ENCODE results near the gene SP2. TPM values are rescaled to one million over a fixed set of nuclear protein-coding genes. Genes with fewer than 3 reads are reported as not detected.

SP2 gene
- polyA plus RNA-seq, 3 donors, result 3.1 to 26.7 (median 6.8) TPM

GRCh38 chr17:47941246-47942095 lies 45.4 kb downstream of the SP2 start, which contains the start of gene PNPO:
PNPO (plus strand) TSS chr17:47941571; CDS start chr17:47941676, 105 bp downstream.
- Histone ChIP-seq H3K27me3 (ENCODE audit: control insufficient read depth in 2 of 2, insufficient read depth in 2 of 2, low read length in 2 of 2) (no peaks in the 10 kb centered on the region), H2AFZ (ENCODE audit: insufficient read depth, low read depth, low read length, poor library complexity, severe bottlenecking) (peak within 1 kb of the TSS; percentile 97), H3K27ac (ENCODE audit: low read depth in 1 of 2, low read length in 2 of 2) (peak within 1 kb of the TSS; percentile 49 to 82), H3K9me3 (replicated peaks in 1 of 2; ENCODE audit: control insufficient read depth in 1 of 2, insufficient read depth in 1 of 2, low read length in 2 of 2) (no peaks in the 10 kb centered on the region), H3K4me2 (replicated peaks; ENCODE audit: extremely low read depth, low read length, poor library complexity, severe bottlenecking) (peak within 1 kb of the TSS; percentile 88), H3K4me3 (replicated peaks in 1 of 3; ENCODE audit: low read depth in 2 of 3, low read length in 3 of 3) (peak within 1 kb of the TSS; percentile 74 to 89 (median 78)), H3K36me3 (replicated peaks in 1 of 2; ENCODE audit: control insufficient read depth in 1 of 2, insufficient read depth in 2 of 2, low read length in 2 of 2) (peaks cover 0 to 2% of the 10 kb centered on the region in 2 donors), H3K9ac (ENCODE audit: insufficient read depth, low read length, poor library complexity, severe bottlenecking) (peak within 1 kb of the TSS; percentile 77), H3K4me1 (ENCODE audit: control insufficient read depth in 1 of 2, insufficient read depth in 2 of 2, low read length in 2 of 2) (peaks cover 42 to 55% of the 10 kb centered on the region in 2 donors), H4K20me1 (ENCODE audit: insufficient read depth, low read length) (no peaks in the 10 kb centered on the region), H3K79me2 (ENCODE audit: insufficient read depth, low read length) (peaks cover 8% of the 10 kb centered on the region)
- peak within 1 kb of the TSS; percentile 81 to 93 for H3K4me3 Mint-ChIP-seq
- DNase-seq, result peak; percentile 94 to 98 (median 95)
- WGBS (ENCODE audit: insufficient coverage), result under 1% methylated on average over 47 of the region's 50 CpGs
- peaks cover 0 to 4% (median 0%) of the 10 kb centered on the region in 3 donors for H3K27me3 Mint-ChIP-seq (ENCODE audit: low read depth in 3 of 3)
- peaks cover 0 to 3% (median 0%) of the 10 kb centered on the region in 7 donors for H3K9me3 Mint-ChIP-seq
- TF ChIP-seq CTCF (IDR thresholded peaks at IDR 0.05), result no peak
- intact Hi-C loops (cut with micrococcal nuclease), result loop anchor here (2.0 to 10.0 kb wide), 2 partner anchors 45 to 47 kb away; partner anchors contain the start of gene SP2 (in 2 of the 2)
- peaks cover 13 to 19% of the 10 kb centered on the region in 2 donors for H3K36me3 Mint-ChIP-seq
- H3K27ac Mint-ChIP-seq, result peak within 1 kb of the TSS; percentile 81 to 91 (median 87)
- peaks cover 57% of the 10 kb centered on the region for H3K4me1 Mint-ChIP-seq

GRCh38 chr17:47942096-47942510 lies 46.1 kb downstream of the SP2 start:
- peak overlapping the region in 4 of 7 donors; percentile 30 to 91 (median 82) for H3K27ac Mint-ChIP-seq
- TF ChIP-seq CTCF (IDR thresholded peaks at IDR 0.05), result no peak
- peak overlapping the region; percentile 49 to 82 for H3K27ac ChIP-seq (ENCODE audit: low read depth in 1 of 2, low read length in 2 of 2)
- peaks cover 8% of the 10 kb centered on the region for H3K79me2 ChIP-seq (ENCODE audit: insufficient read depth, low read length)
- peak overlapping the region; percentile 74 to 89 (median 78) for H3K4me3 ChIP-seq (replicated peaks in 1 of 3; ENCODE audit: low read depth in 2 of 3, low read length in 3 of 3)
- H3K4me1 ChIP-seq (ENCODE audit: control insufficient read depth in 1 of 2, insufficient read depth in 2 of 2, low read length in 2 of 2), result peaks cover 47 to 61% of the 10 kb centered on the region in 2 donors
- H3K27me3 Mint-ChIP-seq (ENCODE audit: low read depth in 3 of 3), result peaks cover 0 to 4% (median 0%) of the 10 kb centered on the region in 3 donors
- 9% methylated on average over 5 of the region's 5 CpGs for WGBS (ENCODE audit: insufficient coverage)
- no peaks in the 10 kb centered on the region for H3K9me3 ChIP-seq (replicated peaks in 1 of 2; ENCODE audit: control insufficient read depth in 1 of 2, insufficient read depth in 1 of 2, low read length in 2 of 2)
- H3K27me3 ChIP-seq (ENCODE audit: control insufficient read depth in 2 of 2, insufficient read depth in 2 of 2, low read length in 2 of 2), result no peaks in the 10 kb centered on the region
- intact Hi-C loops (cut with micrococcal nuclease), result loop anchor here in 1 of 2 donors (10.0 kb wide), 1 partner anchor 47 kb away; the partner anchor contains the start of gene SP2
- H3K36me3 Mint-ChIP-seq, result peaks cover 13 to 20% of the 10 kb centered on the region in 2 donors
- H3K9ac ChIP-seq (ENCODE audit: insufficient read depth, low read length, poor library complexity, severe bottlenecking), result peak overlapping the region; percentile 77
- H3K4me2 ChIP-seq (replicated peaks; ENCODE audit: extremely low read depth, low read length, poor library complexity, severe bottlenecking), result peak overlapping the region; percentile 88
- no peaks in the 10 kb centered on the region for H4K20me1 ChIP-seq (ENCODE audit: insufficient read depth, low read length)
- peaks cover 63% of the 10 kb centered on the region for H3K4me1 Mint-ChIP-seq
- H3K9me3 Mint-ChIP-seq, result peaks cover 0 to 5% (median 0%) of the 10 kb centered on the region in 7 donors
- DNase-seq, result no peak
- peaks cover 0 to 2% of the 10 kb centered on the region in 2 donors for H3K36me3 ChIP-seq (replicated peaks in 1 of 2; ENCODE audit: control insufficient read depth in 1 of 2, insufficient read depth in 2 of 2, low read length in 2 of 2)
- peak overlapping the region; percentile 81 to 93 for H3K4me3 Mint-ChIP-seq
- peak overlapping the region; percentile 97 for H2AFZ ChIP-seq (ENCODE audit: insufficient read depth, low read depth, low read length, poor library complexity, severe bottlenecking)
